Small intestine (tissue), 7 donors: Measurements from ENCODE around the gene NRXN3. TPM values are rescaled to one million over a fixed set of nuclear protein-coding genes. Genes with fewer than 3 reads are reported as not detected.

Experiments
- DNase-seq, 2 donors: peaks; one replicate each; pipeline versions ENCODE4 v3.0.0 to v3.0.0-alpha.2; 2013
- FAIRE-seq: peaks from 2 replicates; lab custom pipeline; 2012; peaks lifted over from hg19 to GRCh38; lab: Jason Lieb, UNC
- H3K27ac ChIP-seq, 3 donors: one replicate each; pipeline ENCODE4 v1.5.1; 2013; ENCODE audit warnings: low read length in 2 of 3, mild to moderate bottlenecking in 2 of 3, control low read depth in 1 of 3, inconsistent platforms in 1 of 3, low read depth in 1 of 3, moderate library complexity in 1 of 3
- H3K27me3 ChIP-seq, 3 donors: one replicate each; pipeline ENCODE4 v1.6.1; 2013; ENCODE audit warnings: low read length in 3 of 3, inconsistent platforms in 1 of 3; ENCODE audit not compliant: control insufficient read depth in 3 of 3, insufficient read depth in 3 of 3
- H3K36me3 ChIP-seq, 3 donors: one replicate each; pipeline ENCODE4 v1.6.1; 2013; ENCODE audit warnings: low read length in 3 of 3, inconsistent platforms in 1 of 3, low read depth in 1 of 3, mild to moderate bottlenecking in 1 of 3, moderate library complexity in 1 of 3; ENCODE audit not compliant: control insufficient read depth in 3 of 3, insufficient read depth in 2 of 3
- H3K4me1 ChIP-seq, 3 donors: one replicate each; pipeline ENCODE4 v1.6.1; 2013; ENCODE audit warnings: low read length in 2 of 3, inconsistent platforms in 1 of 3, low read depth in 1 of 3, mild to moderate bottlenecking in 1 of 3, moderate library complexity in 1 of 3; ENCODE audit not compliant: control insufficient read depth in 3 of 3, insufficient read depth in 2 of 3
- H3K4me3 ChIP-seq, 3 donors: one replicate each; pipeline ENCODE4 v1.5.1; 2013; ENCODE audit warnings: low read length in 3 of 3, control low read depth in 1 of 3, inconsistent platforms in 1 of 3, low read depth in 1 of 3, mild to moderate bottlenecking in 1 of 3, moderate library complexity in 1 of 3
- H3K9me3 ChIP-seq, 2 donors: one replicate each; pipeline ENCODE4 v1.6.1; 2013; ENCODE audit warnings: low read depth in 1 of 2, low read length in 1 of 2; ENCODE audit not compliant: control insufficient read depth in 2 of 2, insufficient read depth in 1 of 2
- WGBS, 3 donors: extraction: QIAGEN DNeasy Blood & Tissue Kit; methylation state at CpG; one replicate each; pipeline ENCODE4 v1.1.7; 2013; 5-methylcytosine and 5-hydroxymethylcytosine counted together
- polyA plus RNA-seq, 4 donors: library from polyadenylated mRNA; stranded (reverse) in 3 of 4; unstranded in 1 of 4; fragments of 200-250 nt in 3 of 4; fragments of 120-200 nt in 1 of 4; gene quantifications; one replicate each; pipeline versions ENCODE4 v1.2.1 to v1.2.3, GENCODE V29; 2013
- donor health status: healthy with polysubstance abuse.
- donor health status: control.
- donor health status: control.
- donor health status: Bipolar disorder and iron deficiency.
- donor health status: healthy.

NRXN3 gene
- polyA plus RNA-seq, 4 donors, result 2.3 TPM; not detected in 2

DNA sequence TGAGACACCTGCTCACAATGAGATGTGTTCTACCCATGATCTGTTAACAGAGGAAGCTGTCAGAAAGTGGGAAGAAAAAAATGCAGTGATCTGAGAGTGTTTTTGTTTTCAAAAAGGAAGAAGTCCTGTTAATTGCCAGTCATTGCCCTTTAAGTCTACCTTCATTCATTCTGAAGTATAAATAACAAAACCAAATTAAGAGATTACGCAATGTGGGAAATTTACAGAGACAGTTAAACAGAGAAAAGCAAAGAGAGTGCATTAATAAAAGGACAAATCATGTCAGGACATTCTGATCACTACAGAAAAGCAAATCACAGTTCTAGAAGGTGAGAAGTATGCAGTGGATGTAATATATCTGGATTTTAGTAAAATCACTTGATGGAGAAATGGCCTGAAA, 154.2 kb downstream of the NRXN3 start:
- no peak for DNase-seq
- 87 to 97% (median 95%) methylated on average over 1 of the region's 1 CpG for WGBS, 3 donors
- Histone ChIP-seq H3K27ac (no peak overlapping the region), H3K4me1 (no peaks in the 10 kb centered on the region), H3K9me3 (no peaks in the 10 kb centered on the region), H3K27me3 (peaks cover 2 to 5% (median 3%) of the 10 kb centered on the region in 3 donors), H3K4me3 (no peak overlapping the region), H3K36me3 (no peaks in the 10 kb centered on the region)
- FAIRE-seq, result no peak

DNA sequence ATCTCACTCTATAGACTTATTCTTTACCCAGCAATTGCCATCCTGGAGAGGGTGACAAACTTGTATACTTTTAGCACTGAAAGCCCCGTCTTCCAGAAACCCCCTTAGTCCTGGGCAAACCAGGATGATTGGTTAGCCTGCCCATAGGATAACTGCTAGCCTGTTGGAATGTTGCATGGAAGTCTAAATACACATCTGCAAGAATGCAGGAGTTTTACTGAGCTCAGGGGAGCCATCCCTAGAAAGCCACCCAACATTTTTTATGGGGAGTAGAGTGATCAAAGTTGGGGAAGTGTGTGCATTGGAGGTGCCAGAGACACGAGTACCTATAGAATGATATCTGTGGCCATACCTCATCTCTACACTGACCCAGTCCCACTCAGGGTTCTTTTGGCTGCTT, 155.7 kb downstream of the NRXN3 start:
- H3K4me1 ChIP-seq, result no peaks in the 10 kb centered on the region
- peaks cover 0 to 5% (median 2%) of the 10 kb centered on the region in 3 donors for H3K27me3 ChIP-seq
- H3K27ac ChIP-seq, result no peak overlapping the region
- H3K9me3 ChIP-seq, result no peaks in the 10 kb centered on the region
- H3K4me3 ChIP-seq, result no peak overlapping the region
- H3K36me3 ChIP-seq, result no peaks in the 10 kb centered on the region
- FAIRE-seq (no peak), DNase-seq (no peak)
- WGBS, 3 donors, result 42 to 61% (median 52%) methylated on average over 2 of the region's 2 CpGs

DNA sequence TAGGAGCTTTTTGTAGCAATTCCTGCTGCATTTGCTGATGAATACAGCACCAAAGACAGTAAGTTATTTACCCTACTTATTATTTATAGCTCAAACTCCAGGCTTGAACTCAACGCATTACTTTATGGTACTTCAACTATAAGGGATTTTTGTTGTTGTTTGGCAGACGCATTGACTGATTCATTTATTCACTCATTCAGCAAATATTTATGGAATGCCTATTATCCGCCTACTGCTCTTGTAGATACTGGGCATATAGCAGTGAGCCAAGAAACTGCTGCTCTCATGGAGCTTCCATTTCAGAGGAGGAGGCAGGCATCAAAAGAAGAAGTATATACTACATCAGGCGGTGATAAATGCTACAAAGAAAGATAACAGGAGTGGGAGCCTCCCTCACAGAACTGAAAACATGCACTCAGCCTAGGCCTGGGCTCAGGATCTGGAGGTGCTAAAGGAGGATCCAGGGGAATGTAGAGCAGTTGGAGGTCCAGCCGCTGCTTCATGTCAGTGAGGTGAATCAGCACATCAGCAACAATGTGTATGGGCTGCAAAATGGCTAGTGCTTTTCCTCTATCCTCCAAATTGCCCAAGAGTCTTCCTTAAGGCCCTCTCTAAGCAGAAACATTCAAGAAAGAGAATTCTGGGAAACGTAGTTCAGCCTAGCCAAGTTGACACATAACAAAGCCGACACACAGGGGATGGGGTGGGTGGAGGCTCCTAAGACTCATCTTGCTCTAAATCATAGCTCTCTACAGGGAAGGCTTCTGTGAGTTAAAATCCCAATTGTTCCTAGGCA, 157.5 kb downstream of the NRXN3 start:
- H3K27me3 ChIP-seq, result peaks cover 0 to 5% (median 2%) of the 10 kb centered on the region in 3 donors
- H3K36me3 ChIP-seq, result no peaks in the 10 kb centered on the region
- H3K4me3 ChIP-seq, result no peak overlapping the region
- H3K9me3 ChIP-seq, result no peaks in the 10 kb centered on the region
- no peak overlapping the region for H3K27ac ChIP-seq
- DNase-seq, result no peak
- no peaks in the 10 kb centered on the region for H3K4me1 ChIP-seq
- 76 to 82% (median 79%) methylated on average over 7 of the region's 7 CpGs for WGBS, 3 donors
- no peak for FAIRE-seq

DNA sequence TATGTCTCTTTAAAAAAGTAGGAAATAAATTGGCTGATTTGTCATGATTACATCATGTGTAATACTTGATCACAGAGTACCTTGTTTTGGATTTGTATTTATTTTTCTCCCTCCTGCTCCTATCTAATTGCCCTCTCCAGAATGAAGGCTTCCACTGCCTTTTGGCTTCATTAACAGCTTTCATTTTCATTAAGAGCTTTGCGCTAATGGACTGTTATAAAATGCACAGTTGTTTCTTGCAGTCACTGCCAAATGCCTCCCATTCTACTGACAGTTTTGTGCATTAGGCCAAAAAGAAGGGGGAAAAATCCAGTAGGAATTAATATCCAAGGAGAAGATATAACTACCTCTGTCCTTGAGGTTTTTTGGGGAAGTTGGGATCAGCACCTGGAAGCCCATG, 159.2 kb downstream of the NRXN3 start:
- Histone ChIP-seq H3K27me3 (peaks cover 0 to 5% (median 0%) of the 10 kb centered on the region in 3 donors), H3K36me3 (no peaks in the 10 kb centered on the region), H3K4me3 (no peak overlapping the region), H3K9me3 (no peaks in the 10 kb centered on the region), H3K4me1 (no peaks in the 10 kb centered on the region), H3K27ac (no peak overlapping the region)
- WGBS, 3 donors, result 30 to 63% (median 41%) methylated on average over 1 of the region's 1 CpG
- DNase-seq (no peak), FAIRE-seq (no peak)

DNA sequence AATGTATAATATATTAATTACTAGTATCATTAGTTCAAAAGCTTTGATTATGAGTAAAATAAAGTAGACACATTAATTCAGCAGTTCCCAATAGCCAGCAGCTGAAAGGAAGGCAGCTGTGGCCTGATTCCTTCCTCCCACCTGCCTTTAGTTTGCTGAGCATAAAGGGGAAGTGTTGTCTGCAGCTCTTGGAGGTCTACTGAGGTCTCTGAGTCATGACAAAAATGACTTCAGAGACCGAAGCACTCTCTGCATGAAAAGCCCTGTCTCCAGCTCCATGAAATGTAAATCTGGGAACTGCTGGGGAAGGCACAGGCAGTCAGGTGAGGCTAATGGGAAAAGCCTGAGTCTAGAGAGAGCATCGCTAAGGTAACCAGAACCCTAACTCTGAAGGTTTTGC, 165.4 kb downstream of the NRXN3 start:
- no peaks in the 10 kb centered on the region for H3K27me3 ChIP-seq
- DNase-seq (no peak), FAIRE-seq (no peak)
- H3K27ac ChIP-seq, result no peak overlapping the region
- no peaks in the 10 kb centered on the region for H3K9me3 ChIP-seq
- WGBS, 3 donors, result 72 to 84% (median 77%) methylated on average over 2 of the region's 2 CpGs
- H3K36me3 ChIP-seq, result no peaks in the 10 kb centered on the region
- no peak overlapping the region for H3K4me3 ChIP-seq
- no peaks in the 10 kb centered on the region for H3K4me1 ChIP-seq

DNA sequence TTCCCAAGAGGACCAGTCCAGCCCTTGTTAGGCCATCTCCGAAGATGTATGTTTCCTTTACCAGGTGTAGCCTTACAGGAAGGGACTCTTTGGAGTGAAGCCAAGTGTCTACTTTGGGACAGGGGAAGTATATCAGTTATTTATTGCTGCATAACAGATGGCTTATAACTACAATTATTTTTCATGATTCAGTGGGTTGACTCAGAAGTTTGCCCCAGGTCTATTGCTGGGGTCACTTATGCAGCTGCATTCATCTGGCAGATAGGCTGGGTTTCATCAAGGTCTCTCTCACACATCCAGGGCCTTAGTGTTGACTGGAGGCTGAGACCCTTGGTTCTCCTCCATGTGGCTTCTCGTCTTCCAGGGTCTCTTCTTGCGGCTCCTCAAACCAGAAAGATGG, 170.1 kb downstream of the NRXN3 start:
- WGBS, 3 donors, result 63 to 74% (median 71%) methylated on average over 3 of the region's 3 CpGs
- FAIRE-seq (no peak), DNase-seq (no peak)

DNA sequence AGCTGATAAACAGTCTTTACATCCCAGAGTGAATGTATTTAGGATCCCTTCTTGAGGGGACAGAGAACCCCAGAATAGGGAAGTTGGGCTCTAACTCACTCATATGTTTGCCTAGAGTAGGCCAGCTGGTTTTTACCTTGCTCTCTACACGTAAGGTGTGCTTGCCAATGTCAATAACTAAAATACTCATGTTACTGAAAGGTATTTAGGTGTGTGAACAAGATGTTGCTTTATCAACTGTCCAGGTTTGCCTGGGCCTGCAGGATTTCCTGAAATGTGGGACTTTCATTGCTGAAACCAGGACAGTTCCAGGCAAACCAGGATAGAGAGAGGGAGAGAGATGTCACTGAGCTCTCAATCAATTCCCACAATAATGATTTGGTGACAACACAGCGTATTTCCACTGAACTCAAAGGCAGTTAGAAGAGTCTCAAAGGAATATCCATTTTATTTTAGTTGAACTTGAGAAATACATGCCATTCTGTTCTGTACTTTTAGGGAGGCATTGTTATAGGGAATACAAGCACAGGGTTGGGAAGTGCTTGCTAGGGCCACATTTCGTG, 171.7 kb downstream of the NRXN3 start:
- H3K9me3 ChIP-seq, result no peaks in the 10 kb centered on the region
- peaks cover 0 to 10% (median 0%) of the 10 kb centered on the region in 3 donors for H3K4me1 ChIP-seq
- H3K27ac ChIP-seq, result no peak overlapping the region
- FAIRE-seq (no peak), DNase-seq (no peak)
- no peaks in the 10 kb centered on the region for H3K36me3 ChIP-seq
- WGBS, 3 donors, result 71 to 73% (median 71%) methylated on average over 3 of the region's 3 CpGs
- H3K27me3 ChIP-seq, result no peaks in the 10 kb centered on the region
- H3K4me3 ChIP-seq, result no peak overlapping the region

More for the DNA sequence above, 170.1 kb downstream of the NRXN3 start:
- no peak overlapping the region for H3K27ac ChIP-seq
- no peaks in the 10 kb centered on the region for H3K27me3 ChIP-seq
- no peaks in the 10 kb centered on the region for H3K36me3 ChIP-seq
- peaks cover 0 to 3% (median 0%) of the 10 kb centered on the region in 3 donors for H3K4me1 ChIP-seq
- no peaks in the 10 kb centered on the region for H3K9me3 ChIP-seq
- H3K4me3 ChIP-seq, result no peak overlapping the region

DNA sequence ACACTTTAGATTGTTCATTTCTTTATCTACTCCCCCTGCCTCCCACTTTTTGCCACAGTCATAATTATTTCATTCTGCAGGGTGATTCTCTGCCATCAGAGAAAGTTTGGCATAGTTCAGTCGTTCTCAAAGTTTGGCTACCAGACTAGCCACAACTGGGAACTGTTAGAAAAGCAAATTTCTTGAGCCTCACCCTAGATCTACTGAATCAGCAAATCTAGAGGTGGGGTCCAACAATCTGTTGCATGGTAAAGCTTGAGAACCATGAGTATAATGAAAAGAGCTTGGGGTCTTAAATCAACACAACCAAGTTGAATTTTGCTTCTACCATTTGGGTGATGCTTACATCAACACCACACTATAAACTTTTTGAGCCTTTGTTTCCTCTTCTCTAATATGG, 172.7 kb downstream of the NRXN3 start:
- WGBS, 3 donors, result 74 to 76% (median 76%) methylated on average over 1 of the region's 1 CpG
- H3K4me1 ChIP-seq, result peaks cover 0 to 12% (median 0%) of the 10 kb centered on the region in 3 donors
- H3K27ac ChIP-seq, result no peak overlapping the region
- H3K27me3 ChIP-seq, result no peaks in the 10 kb centered on the region
- DNase-seq (no peak), FAIRE-seq (no peak)
- H3K9me3 ChIP-seq, result no peaks in the 10 kb centered on the region
- no peaks in the 10 kb centered on the region for H3K36me3 ChIP-seq
- H3K4me3 ChIP-seq, result no peak overlapping the region
